NCI-H2081 treated with DMSO at 0.1 percent for 48 hours (cell line): ENCODE measurements around the gene INSR.
"Not testable (repeated sequence)": the region's sequence is repeated elsewhere in the genome, so short reads cannot be mapped to it uniquely, and the experiment has no call there.

ENCODE experiments used
- DNase-seq: peaks from one replicate; lab custom pipeline; 2025; lab: John Stamatoyannopoulos, UW

INSR gene

DNA sequence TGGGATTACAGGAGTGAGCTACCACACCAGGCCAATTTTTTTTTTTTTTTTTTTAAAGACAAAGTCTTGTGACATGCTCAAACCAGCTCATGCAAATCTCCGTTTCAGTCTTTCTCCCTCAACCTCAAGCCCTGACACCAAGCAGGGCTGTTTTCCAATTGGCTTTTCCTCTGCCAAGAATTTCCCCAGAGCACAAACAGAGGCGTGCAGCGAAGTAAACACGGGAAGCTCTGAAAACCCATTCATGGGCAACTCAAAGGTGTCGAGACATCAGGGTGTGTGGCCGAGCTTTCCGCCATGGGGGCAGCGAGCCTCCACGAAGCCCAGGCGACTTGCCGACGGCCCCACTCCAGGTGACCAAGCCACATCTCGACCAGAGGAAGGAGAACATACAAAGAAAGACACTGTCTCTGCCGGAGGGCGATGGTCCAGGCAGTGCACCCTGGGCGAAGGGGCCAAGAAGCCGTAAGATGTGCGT lies 70.0 kb downstream of the INSR start:
- no peak for DNase-seq

- no peak for DNase-seq
Measured at GRCh38 chr19:7223429-7223828, 70.8 kb downstream of the INSR start.

- DNase-seq = no peak
Measured at GRCh38 chr19:7219056-7219455, 75.2 kb downstream of the INSR start.

DNA sequence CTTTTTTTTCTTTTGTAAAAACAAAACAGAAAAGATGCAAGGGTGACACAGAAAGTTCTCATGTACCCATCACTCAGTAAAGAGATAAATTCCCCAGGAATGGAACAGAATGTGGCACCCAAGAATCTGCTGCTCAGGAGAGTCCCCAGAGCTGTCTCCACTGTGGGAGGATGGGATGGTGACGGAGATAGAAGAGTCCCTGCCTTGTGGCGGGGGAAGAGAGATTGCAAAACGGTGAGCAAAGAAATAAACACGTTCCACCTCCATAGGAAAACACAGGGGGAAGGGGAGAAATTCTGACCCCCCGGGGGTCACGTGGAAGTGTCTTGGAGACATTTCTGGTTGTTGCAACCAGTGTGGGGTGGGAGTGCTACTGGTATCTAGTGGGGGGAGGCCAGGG lies 76.4 kb downstream of the INSR start:
- no peak for DNase-seq

- DNase-seq = no peak
Measured at GRCh38 chr19:7216373-7216902, 77.8 kb downstream of the INSR start.

DNA sequence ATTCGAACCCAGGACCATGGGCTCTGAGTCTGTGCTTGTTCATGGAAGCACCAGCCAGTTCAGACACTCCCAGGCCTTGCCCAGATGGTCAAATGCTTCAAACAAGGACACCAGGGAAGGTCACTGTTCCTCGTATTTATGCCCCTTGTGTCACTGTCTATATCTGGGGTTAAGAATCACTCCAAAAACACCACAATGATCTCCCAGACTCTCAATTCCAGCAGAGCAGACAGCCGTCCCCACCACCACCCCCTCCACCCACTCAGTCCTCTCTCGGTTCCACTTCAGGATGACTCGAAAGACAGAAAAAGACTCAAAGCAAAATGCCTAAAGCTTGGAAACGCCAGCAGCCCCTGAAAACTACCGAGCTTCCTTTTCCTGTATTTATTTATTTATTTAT lies 79.0 kb downstream of the INSR start:
- no peak for DNase-seq

GRCh38 chr19:7214324-7215089 lies 79.7 kb downstream of the INSR start:
- DNase-seq = no peak

DNA sequence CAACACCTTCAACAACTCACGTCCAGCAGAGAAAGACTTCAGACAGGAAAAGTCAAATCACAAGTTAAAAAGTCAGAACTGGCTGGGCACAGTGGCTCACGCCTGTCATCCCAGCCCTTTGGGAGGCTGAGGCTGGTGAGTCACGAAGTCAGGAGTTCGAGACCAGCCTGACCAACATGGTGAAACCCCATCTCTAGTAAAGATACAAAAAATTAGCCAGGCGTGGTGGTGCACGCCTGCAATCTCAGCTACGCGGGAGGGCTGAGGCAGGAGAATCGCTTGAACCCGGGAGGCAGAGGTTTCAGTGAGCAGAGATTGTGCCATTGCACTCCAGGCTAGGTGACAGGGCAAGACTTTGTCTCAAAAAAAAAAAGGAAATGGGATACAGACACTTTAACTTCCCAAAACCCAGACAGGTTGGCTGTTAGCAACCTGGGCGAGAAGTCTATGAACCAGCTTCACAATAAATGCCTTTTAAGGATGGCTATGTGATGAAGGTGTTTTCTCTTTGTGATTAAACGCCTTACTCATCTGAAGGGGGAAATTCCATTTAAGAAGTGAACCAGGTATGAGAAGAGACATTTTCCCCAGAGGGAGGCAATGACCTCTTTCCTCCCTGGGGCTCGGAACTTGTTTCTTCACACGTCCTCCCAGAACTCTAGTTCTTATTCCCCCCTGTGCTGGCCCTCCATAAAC lies 80.4 kb downstream of the INSR start:
- no peak for DNase-seq

- DNase-seq = no peak
Measured at GRCh38 chr19:7211191-7211951, 82.8 kb downstream of the INSR start.

DNA sequence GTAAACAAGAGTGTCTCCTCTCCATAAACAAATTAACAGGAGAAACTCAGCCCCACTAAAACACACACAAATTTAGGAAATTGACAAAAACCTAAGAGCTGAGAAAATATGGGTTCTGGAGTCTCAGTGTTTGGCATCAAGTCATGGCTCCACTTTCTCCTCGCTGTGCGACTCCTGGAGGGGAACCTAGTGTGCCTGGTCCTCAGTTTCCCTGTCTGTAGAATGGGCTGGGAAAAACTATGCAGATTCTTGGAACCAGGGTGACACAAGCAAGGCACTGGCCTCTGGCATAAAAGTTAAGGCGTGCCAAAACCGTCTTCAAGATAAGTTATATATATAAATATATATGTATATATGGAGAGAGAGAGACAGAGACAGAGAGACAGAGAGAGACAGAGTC lies 83.9 kb downstream of the INSR start:
- no peak for DNase-seq

DNA sequence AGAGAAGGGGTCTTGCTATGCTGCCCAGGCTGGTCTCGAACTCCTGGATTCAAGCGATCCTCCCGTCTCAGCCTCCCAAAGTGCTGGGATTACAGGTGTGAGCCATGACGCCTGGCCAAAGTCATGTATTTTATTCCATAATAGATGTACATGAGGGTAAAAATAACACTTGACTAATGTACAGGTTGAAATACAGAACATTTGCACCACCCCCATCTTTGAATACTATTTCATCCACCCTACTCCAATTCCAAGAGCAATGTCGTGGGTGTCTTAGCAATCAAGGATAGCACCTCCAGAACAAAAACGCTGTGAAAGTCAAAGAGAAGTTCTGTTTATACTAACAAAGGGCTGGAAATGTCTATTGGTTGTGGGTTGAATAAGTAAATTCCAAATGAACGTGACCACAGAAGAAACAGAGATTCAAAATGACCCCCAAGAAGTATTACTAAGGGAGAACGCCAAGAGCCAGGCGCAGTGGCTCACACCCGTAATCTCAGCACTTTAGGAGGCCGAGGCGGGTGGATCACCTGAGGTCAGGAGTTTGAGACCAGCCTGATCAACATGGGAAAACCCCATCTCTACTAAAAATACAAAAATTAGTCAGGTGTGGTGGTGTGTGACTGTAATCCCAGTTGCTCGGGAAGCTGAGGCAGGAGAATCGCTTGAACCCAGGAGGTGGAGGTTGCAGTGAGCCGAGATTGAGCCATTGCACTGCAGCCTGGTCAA lies 84.5 kb downstream of the INSR start:
- DNase-seq = not testable (repeated sequence)

GRCh38 chr19:7209036-7209435 lies 85.2 kb downstream of the INSR start:
- not testable (repeated sequence) for DNase-seq

- DNase-seq = no peak
Measured at GRCh38 chr19:7203332-7203731, 90.9 kb downstream of the INSR start.

- no peak for DNase-seq
Measured at GRCh38 chr19:7202888-7203287, 91.3 kb downstream of the INSR start.

- no peak for DNase-seq
Measured at GRCh38 chr19:7200736-7201135, 93.5 kb downstream of the INSR start.

- no peak for DNase-seq
Measured at GRCh38 chr19:7199613-7200533, 94.3 kb downstream of the INSR start.

DNA sequence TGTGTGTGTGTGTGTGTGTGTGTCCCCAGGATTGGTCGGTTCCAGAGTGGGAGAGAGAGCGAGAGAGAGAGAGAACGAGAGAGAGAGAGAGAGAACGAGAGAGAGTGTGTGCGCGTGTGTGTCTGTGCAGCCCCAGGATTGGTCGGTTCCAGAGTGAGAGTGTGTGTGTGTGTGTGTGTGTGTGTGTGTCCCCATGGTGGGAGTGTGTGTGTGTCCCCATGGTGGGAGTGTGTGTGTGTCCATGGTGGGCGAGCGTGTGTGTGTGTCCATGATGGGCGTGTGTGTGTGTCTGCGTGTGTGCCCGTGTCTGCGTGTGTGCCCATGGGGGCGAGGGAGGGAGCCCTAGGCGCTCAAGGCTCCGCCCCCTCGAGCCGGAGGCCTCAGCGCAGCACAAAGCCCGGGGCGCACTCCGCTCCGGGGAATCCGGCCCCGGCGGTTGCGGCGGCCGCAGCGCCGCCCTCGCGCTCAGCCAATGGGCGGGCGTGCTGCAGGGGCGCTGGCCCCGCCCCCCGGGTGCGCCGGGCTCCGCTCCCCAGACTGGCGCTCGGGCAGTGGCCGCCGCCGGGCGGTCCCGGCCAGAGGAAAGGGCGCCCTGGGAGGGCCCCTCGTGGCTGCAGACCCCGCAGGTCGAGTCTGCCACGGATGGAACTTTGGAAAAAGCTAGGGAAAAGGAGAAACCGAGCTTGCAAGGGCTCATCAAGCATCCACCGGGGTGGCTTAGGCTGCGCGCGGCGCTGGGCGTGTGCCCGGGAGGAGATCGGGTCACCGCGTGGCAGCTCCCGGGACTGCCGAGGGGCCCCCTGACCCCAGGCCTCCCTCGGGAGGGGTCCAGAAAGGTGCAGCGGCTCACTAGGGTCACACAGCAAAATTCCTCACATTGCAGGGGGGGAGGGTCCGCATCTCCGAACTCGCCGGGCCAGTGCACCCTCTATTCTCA lies 96.2 kb downstream of the INSR start:
- no peak for DNase-seq

- DNase-seq = no peak
Measured at GRCh38 chr19:7197119-7197759, 97.0 kb downstream of the INSR start.

DNA sequence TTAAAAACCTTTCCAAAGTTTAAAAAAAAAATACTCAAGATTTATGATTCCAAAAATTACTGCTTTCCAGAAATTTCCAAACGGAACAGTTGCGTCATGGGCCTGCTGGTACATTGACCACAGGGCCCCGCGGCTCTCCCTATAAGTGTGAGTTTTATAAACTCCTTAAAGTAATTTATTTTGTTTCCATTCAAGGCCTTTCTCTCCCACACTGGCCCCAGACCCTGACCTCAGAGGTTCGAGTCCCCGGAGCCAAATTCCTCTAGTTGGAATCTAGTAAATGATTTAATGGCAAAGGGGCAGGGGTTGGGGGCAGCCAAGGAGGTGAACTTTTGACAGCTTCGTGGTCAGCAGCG lies 97.5 kb downstream of the INSR start:
- no peak for DNase-seq
